Measurements from ENCODE around the gene PLCB1.

The PLCB1 gene

DNA sequence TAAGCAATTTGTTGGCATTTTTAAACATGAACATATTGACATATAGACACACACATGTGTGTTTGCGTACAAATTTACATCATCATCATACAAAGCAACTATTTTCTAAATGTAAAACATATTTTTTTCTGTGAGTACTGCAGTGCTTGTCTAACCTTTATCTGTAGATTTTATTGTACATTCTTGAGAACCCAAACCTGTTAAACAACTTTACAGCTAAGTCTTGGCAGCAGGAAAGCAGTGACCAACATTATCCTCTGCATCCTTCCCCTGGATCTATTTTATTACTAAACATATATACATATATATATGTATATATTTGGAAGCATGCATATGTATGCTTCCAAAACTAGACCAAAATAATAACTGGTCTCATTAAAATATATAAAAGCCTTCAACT is 10.4 kb upstream of the PLCB1 start:
- no peak for DNase-seq
- TF ChIP-seq GATA1 (IDR thresholded peaks at IDR 0.05; ENCODE audit: low read depth, low read length) (no peak), POLR2A (IDR thresholded peaks at IDR 0.05; ENCODE audit: low read length) (no peak)

DNA sequence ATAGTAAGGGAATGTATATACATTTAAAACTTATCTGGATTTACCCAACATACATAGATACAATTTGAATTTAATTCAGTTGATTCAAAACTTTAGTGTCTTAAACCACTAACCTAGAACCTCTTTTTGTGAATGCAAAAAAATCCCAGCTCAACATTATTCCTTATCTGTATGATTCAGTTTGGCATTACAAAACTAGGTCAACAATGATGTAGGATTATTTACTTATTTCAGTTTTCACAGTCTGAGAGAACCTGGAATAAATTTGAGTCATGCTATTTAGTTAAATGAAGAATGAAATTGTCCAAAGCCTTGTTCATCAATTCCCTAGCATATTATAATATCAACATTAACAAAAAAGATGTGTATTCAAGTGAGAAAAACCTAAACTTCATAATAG is 7.4 kb upstream of the PLCB1 start:
- DNase-seq: no peak
- no peak for TF ChIP-seq POLR2A (IDR thresholded peaks at IDR 0.05; ENCODE audit: low read length)
- no peak for TF ChIP-seq GATA1 (IDR thresholded peaks at IDR 0.05; ENCODE audit: low read depth, low read length)

DNA sequence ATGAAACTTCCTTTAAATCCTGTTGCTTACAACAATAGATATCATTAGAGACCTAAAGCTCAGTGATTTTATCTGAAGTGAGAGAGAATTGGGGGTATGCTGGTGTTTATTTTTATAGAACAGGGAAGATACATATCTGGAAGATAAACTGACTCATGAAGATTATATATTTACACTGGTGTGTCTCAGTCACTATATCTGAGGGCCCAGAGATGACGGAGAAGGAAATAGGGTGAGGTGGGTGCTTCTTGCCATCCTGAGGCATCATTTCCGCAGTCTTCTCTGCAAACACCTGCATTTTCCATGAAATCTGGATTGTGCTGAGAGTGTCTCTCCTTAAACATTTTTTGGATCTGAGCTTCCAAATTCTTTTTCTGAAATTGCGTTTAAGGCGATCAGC is 5.9 kb upstream of the PLCB1 start:
- no peak for DNase-seq

DNA sequence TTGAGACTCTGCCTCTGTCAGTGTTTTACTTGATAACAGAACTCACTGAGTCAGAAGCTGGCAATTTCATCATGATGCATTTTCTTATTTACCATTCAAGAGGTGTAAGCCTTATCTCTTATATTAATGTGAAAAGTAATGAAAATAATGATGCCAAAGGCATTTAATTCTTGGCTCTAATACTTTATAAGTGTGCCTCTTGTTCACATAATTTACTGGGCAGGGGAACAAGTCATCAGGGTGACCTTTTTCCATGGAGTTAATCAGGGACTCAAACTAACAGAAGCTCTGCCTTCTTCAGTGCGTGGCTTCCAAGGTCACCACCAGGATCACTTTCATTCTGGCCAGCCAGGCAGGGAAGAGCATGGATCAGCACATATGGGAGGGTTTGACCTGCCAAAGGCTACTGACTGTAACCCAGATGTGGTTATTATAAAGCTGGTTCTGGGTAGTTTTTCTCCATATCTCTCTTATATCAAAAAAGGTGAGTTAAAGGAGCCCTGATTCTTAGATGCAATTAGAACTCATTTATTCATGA is 5.2 kb upstream of the PLCB1 start:
- DNase-seq: no peak
- TF ChIP-seq GATA1 (IDR thresholded peaks at IDR 0.05; ENCODE audit: low read depth, low read length): no peak
- TF ChIP-seq POLR2A (IDR thresholded peaks at IDR 0.05; ENCODE audit: low read length): no peak

More for the DNA sequence above, 5.9 kb upstream of the PLCB1 start:
- no peak for TF ChIP-seq POLR2A (IDR thresholded peaks at IDR 0.05; ENCODE audit: low read length)
- TF ChIP-seq GATA1 (IDR thresholded peaks at IDR 0.05; ENCODE audit: low read depth, low read length): no peak

DNA sequence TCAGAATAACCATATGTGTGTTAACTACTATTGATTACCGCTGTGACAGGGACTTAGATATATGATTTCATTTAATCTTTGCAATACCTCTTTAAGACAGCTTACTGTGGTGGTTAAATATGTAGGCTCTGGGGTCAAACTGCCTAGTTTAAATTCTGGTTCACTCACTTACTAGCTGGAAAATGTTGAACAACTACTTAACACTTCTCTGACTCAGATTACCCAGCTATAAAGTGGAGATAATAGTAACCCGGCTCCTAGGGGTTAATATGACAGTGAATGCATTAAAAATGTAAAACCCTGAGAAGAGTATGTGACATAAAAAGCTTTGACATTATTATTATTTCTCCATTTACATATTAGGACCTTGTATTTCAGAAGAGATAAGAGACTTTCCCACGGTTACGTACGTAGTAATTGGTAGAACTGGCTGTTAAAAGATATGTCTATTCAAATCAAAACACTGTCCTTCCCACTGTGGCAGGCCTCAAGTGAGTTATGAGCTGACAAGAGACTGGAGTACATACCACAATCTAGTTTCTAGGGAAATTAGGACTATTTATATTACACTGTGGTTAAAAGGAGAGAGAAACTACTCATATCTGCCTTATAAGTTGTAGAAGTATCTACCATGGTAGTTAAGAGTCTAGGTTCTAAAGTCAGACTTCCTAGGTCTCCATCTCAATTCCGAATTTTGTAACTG is 4.4 kb upstream of the PLCB1 start:
- no peak for DNase-seq
- no peak for TF ChIP-seq GATA1 (IDR thresholded peaks at IDR 0.05; ENCODE audit: low read depth, low read length)

DNA sequence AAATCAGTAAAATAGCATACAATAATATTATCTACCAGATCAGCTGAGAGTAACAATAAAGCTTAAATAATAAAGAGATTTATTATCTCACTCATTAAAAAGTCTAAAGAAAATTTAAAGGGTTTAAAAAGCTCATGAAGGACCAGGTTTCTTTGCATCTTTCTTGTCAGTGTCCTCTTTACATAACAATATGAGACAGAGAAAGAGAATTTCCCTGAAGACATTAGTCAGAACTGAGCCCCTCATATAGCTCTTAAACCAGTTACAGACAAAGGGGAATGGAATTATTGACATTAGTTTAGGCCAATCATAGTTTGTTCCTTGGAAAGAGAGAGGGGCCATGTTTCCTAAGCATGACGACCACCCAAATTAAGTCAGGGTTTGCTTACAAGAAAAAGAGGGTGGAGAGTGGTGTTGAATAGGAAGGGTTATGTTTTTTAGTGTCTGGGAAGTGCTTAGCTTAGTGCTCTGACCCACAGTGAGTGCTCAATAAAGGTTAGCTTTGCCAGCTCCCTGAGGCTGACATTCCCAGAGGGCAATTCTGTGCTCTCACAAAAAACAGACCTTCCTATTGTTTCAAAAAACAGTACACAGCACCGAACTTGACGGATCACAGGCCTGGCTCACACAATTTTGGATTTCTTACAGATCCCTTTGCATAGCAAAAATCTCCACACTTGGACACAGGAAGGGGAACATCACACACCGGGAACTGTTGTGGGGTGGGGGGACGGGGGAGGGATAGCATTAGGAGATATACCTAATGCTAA is 3.6 kb upstream of the PLCB1 start:
- DNase-seq: no peak
- no peak for TF ChIP-seq GATA1 (IDR thresholded peaks at IDR 0.05; ENCODE audit: low read depth, low read length)
- TF ChIP-seq POLR2A (IDR thresholded peaks at IDR 0.05; ENCODE audit: low read length): no peak

DNA sequence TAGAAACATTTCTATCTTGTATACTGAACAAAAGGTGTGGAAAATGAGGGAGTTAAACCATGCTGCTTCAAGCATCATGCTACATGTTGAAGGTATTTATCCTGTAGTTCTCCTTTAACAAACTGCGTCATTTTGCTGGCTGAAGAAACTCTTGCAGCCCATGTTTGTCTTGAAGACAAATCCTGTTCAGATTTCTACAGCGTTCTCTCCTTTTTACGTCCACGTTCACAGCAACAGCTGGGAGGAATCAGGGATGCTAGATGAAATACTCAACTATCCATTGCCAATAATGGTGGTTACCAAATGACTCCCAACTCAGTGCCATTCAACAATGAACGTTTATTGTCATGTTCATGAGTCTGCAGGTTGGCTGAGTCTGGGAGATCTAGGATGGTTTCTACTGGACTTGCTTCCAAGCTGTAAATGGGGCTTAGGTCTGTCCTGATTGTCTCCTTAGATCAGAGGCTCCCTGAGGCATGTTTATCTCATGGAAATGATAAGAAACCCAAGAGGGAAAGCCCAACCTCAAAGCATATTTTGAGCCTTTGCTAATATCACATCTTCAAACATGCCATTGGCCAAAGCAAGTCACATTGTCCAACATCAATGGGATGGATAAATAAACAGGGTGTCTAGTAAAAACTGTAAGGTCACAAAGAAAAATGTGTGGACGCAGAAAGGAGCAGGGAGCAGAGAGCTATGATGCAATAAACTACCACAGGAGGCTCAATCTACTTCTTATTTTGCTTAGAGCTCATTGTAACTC is 2.7 kb upstream of the PLCB1 start:
- TF ChIP-seq GATA1 (IDR thresholded peaks at IDR 0.05; ENCODE audit: low read depth, low read length): no peak
- TF ChIP-seq POLR2A (IDR thresholded peaks at IDR 0.05; ENCODE audit: low read length): no peak
- DNase-seq: no peak

DNA sequence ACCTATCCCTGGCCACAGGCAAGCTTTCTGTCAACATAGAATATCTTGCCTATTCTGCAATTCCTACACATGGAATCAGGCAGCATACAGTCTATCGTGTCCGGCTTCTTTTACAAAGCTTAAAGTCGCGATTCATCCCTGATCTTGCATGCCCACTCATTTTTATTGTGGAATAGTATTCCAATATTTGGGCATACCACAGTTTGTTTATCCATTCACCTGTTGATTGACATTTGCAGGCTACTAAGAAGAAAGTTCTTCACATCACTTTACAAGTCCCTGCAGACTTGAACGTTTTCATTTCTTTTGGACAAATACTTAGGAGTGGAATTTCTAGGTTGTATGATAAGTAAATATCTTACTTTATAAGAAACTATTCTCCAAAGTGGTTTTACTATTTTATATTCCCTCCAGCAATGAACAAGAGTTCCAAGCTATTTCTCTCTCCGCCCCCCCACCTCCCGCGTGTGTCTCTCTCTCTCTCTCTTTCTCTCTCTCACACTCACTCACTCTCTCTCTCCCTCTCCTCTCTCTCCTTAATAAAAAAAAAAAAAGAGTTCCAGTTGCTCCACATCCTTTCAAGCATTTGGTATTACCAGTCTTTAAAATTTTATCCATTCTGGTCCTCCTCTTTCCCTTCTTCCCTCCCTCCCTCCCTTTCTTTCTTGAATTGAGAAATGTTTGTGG is 1.1 kb upstream of the PLCB1 start:
- no peak for TF ChIP-seq GATA1 (IDR thresholded peaks at IDR 0.05; ENCODE audit: low read depth, low read length)
- TF ChIP-seq POLR2A (IDR thresholded peaks at IDR 0.05; ENCODE audit: low read length): no peak
- no peak for DNase-seq

DNA sequence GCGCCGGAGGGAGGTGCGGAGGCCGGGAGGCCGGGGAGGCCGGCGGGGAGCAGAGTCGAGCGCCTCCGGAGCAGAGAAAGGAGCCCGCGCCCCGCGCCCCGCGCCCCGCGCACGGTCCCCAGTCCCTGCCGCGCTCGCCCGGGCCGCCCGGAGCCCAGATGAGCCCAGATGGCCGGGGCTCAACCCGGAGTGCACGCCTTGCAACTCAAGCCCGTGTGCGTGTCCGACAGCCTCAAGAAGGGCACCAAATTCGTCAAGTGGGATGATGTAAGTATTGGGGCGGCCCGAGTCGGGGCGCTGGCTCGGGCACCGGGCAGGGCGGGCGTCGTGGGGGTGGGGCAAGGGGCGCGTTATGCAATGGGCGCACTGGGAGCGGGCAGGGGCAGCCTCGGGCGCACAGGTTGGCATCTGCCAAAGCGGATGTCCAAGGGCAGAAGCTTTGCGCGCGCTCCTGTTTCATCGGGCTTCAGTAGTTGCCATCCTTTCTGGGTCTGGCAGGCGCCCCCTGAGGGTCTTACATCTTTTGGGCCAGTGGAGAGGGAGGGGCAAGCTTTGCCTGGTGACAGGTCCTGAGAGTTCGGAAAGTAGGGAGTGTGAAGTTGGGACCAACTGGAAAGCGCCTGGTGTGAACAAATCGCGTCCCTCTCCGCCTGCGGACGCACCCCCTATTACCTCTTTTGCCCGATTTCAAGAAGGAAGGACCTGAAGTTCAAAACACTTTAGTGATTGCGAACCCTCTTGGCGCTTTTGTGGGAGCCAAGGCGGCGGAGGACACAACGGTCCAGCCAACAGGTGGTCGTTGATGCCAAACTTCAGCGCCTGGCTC is 631 bp downstream of the PLCB1 start:
- TF ChIP-seq POLR2A (IDR thresholded peaks at IDR 0.05; ENCODE audit: low read length) (no peak), GATA1 (IDR thresholded peaks at IDR 0.05; ENCODE audit: low read depth, low read length) (no peak)
- DNase-seq: no peak

DNA sequence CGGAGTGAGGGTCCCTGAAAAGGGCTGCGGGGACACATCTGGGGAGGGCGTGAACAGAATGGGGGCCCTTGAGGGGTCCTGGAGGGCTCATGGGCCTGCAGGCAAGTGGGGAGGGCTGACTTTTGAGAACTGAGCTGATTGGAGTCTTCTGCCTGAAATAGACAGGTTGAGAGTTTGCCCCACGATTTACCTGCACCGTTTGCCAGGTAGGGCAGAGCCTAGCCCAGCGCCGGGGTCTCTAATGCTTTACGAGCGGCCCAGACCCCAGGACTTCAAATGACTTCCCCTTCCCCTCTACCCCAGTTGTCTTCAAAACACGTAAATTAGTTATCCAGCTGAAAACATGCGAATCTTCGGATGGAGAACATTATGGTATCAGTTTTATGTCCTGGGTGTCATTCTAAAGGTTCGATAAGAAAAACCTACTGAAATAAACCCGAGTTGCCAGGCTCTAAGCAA is 1.3 kb downstream of the PLCB1 start:
- DNase-seq: no peak
- no peak for TF ChIP-seq GATA1 (IDR thresholded peaks at IDR 0.05; ENCODE audit: low read depth, low read length)

DNA sequence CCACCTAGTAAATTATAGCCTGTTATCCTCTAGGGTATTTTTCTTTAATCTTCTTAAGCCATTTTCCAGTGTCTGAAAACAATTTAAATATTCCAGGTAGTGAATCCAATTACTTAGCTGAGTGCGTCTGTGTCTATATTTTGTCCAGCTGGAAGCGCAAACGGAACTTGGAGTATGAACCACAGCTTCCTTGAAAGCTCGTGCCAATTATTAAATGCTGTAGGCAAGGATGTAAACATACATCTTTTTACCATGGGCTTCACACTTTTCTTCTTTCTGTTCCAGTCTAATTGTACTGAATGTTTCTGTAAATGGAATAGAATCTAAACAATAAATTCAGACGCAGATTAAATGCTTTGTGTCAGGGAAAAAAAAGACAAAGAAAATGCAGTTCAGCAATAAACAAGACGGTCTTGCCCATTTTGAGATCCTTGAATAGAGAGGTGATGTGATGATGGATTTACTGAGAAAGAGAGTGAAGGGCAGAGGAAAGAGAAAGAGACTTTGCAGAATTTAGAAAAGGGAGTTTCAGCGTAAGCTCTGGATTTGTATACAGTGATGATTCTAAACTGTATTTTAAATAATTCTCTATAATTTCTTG is 1.9 kb downstream of the PLCB1 start:
- DNase-seq: no peak
- TF ChIP-seq GATA1 (IDR thresholded peaks at IDR 0.05; ENCODE audit: low read depth, low read length) (no peak), POLR2A (IDR thresholded peaks at IDR 0.05; ENCODE audit: low read length) (no peak)

DNA sequence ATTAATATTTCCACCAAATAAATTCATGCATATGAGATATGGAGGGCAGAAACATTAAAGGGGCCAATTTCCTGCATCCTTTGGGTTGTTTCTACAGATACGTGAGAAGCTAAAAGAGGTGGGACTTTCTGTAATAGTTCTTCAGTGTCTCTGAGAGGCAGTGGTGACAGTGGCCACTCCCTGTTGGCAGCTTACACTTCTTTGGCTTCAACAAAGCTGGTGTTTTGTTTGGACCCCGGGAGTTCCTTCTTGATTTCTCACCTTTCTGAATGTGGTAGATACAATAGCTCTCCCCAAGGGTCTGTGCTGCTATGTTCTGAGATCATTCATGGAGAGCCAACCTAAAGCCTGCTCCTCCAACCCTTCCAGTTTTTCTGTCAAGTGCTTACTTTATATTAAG is 7.8 kb downstream of the PLCB1 start:
- DNase-seq: no peak

More for the DNA sequence above, 7.8 kb downstream of the PLCB1 start:
- TF ChIP-seq GATA1 (IDR thresholded peaks at IDR 0.05; ENCODE audit: low read depth, low read length) (no peak), POLR2A (IDR thresholded peaks at IDR 0.05; ENCODE audit: low read length) (no peak)
